Measurements from ENCODE around the gene RCOR3.
A peak's percentile ranks its signal among the peaks of the same experiment; 100 is the strongest.
"Not testable (repeated sequence)": the region's sequence is repeated elsewhere in the genome, so short reads cannot be mapped to it uniquely, and the experiment has no call there.

RCOR3 gene

GRCh38 chr1:211340622-211341507 lies 81.7 kb downstream of the RCOR3 start:
- DNase-seq (ENCODE audit: low spot score), result no peak

GRCh38 chr1:211341999-211342398 lies 82.8 kb downstream of the RCOR3 start:
- no peak for DNase-seq (ENCODE audit: low spot score)

- no peak for DNase-seq (ENCODE audit: low spot score)
Observed at GRCh38 chr1:211343607-211344006, 84.4 kb downstream of the RCOR3 start.

GRCh38 chr1:211344152-211344618 lies 85.0 kb downstream of the RCOR3 start:
- no peak for DNase-seq (ENCODE audit: low spot score)

- DNase-seq (ENCODE audit: low spot score), result no peak
Observed at GRCh38 chr1:211345719-211346118, 86.6 kb downstream of the RCOR3 start.

- DNase-seq (ENCODE audit: low spot score), result no peak
Observed at GRCh38 chr1:211347077-211347844, 88.1 kb downstream of the RCOR3 start.

GRCh38 chr1:211348547-211348946 lies 89.4 kb downstream of the RCOR3 start:
- no peak for DNase-seq (ENCODE audit: low spot score)

GRCh38 chr1:211349741-211350140 lies 90.6 kb downstream of the RCOR3 start:
- no peak for DNase-seq (ENCODE audit: low spot score)

GRCh38 chr1:211352055-211352454 lies 92.9 kb downstream of the RCOR3 start:
- DNase-seq (ENCODE audit: low spot score), result not testable (repeated sequence)

- DNase-seq (ENCODE audit: low spot score), result no peak
Observed at GRCh38 chr1:211352465-211352864, 93.3 kb downstream of the RCOR3 start.

- peak; percentile 32 for DNase-seq (ENCODE audit: low spot score)
Observed at GRCh38 chr1:211352985-211353515, 93.9 kb downstream of the RCOR3 start.

- no peak for DNase-seq (ENCODE audit: low spot score)
Observed at GRCh38 chr1:211353562-211354212, 94.5 kb downstream of the RCOR3 start.

GRCh38 chr1:211355873-211356272 lies 96.7 kb downstream of the RCOR3 start:
- no peak for DNase-seq (ENCODE audit: low spot score)

GRCh38 chr1:211356723-211357407 lies 97.7 kb downstream of the RCOR3 start:
- no peak for DNase-seq (ENCODE audit: low spot score)

- no peak for DNase-seq (ENCODE audit: low spot score)
Observed at GRCh38 chr1:211358685-211359084, 99.5 kb downstream of the RCOR3 start.

GRCh38 chr1:211359876-211360275 lies 100.7 kb downstream of the RCOR3 start:
- no peak for DNase-seq (ENCODE audit: low spot score)

- DNase-seq (ENCODE audit: low spot score), result no peak
Observed at GRCh38 chr1:211361202-211361601, 102.0 kb downstream of the RCOR3 start.
